ENCODE results near the gene DNMT3B.
"Not testable (repeated sequence)": the region's sequence is repeated elsewhere in the genome, so short reads cannot be mapped to it uniquely, and the experiment has no call there.

DNMT3B gene

DNA sequence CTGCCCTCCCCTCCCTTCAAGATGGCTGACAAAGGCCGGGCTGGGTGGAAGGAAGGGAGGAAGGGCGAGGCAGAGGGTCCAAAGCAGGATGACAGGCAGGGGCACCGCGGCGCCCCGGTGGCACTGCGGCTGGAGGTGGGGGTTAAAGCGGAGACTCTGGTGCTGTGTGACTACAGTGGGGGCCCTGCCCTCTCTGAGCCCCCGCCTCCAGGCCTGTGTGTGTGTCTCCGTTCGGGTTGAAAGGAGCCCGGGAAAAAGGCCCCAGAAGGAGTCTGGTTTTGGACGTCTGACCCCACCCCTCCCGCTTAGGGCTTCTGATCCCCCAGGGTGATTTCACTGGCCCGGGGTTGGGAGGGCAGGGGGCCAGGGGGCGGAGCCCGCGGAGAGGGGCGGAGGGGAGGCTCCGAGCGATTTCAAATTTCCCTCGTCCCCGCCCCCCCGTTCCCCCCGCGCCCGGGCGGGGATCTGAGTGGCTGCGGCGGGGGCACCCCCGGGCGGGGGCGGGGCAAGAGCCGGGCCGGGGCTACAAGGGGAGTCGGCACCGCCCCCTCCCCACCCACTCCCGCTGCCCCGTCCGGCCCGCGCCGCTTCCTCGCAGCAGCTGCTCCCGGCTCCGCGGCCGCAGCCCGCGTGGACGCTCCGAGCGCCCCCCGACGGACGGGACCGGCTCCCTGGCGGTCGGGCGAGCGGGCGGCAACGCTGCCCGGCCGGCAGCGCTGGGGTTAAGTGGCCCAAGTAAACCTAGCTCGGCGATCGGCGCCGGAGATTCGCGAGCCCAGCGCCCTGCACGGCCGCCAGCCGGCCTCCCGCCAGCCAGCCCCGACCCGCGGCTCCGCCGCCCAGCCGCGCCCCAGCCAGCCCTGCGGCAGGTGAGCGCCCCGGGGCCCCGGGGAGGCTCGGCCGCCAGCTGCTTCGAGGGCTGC is at the start of gene DNMT3B:
DNMT3B (plus strand) TSS at position 555 of the 923 bp plus-strand sequence. CDS start 17,939 bp downstream, outside the sequence.
- peak; percentile 83 for DNase-seq

DNA sequence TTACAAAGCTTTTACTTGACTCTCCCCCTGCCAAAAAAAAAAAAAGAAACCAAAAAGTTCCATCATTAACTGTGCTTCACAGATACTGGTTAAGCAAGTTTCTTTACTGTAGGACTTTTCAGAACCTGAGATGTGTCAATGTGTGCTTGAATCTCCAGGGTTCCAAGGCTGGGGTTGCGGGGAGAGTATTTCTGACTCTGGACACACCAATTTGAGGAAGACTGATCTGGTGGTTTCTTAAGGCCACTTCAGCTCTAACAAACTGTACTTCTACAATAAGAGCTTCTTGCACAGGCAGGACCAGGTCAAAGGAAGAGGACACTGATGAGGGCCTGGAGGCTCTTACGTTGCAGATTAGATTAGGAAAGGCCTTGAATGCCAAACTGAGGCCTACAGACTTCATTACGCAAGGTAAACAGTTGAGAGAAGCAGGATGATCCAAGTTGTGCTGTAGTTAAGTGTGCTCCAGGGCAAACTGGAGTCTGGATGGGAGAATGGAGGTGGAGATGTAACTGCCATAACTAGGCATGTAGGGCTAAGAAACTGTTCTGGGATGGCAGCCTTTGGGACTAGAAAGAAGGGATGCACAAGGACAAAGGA is 43.3 kb upstream of the DNMT3B start:
- DNase-seq, result no peak

DNA sequence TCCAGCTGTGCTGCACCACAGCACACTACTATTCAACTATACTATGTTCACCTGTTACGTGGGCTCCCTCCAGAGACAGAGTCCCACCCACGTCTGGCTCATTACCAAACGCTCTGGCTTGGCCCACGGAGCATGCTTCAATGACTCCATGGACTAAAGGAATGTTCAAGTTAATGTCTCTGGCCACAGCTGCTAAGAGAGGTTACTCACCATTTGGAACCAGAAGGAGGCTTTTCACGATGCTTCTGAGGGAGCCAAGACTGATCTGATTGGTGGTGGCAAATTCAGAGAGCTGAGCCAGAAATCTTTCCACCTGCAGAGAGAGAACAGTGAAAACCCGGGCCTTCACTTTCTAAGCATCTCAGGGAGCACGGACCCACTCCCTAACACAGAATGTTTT is 34.5 kb upstream of the DNMT3B start:
- no peak for DNase-seq

DNA sequence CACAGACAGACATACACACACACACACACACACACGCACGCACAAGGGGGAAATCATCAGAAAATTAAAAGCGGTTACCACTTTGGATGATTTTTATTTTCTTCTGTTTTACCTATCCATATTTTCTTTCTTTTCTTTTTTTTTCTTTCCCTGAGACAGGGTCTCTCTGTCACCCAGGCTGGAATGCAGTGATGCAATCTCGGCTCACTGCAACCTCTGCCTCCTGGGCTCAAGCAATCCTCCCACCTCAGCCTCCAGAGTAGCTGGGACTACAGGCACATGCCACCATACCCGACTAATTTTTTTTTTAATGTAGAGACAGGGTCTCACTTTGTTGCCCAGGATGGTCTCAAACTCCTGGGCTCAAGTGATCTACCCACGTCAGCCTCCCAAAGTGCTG is 33.8 kb upstream of the DNMT3B start:
- DNase-seq, result not testable (repeated sequence)

DNA sequence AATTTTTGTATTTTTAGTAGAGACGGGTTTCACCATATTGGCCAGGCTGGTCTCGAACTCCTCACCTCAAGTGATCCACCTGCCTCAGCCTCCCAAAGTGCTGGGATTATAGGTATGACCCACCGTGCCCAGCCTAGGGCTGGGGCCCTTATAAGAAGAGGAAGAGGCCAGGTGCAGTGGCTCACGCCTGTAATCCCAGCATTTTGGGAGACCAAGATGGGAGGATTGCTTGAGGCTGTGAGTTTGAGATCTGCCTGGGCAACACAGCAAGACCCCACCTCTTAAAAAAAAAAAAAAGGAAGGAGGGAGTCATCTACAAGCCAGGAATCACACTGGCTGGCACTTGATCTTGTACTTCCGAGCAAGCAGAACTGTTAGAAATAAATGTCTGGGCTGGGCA is 32.9 kb upstream of the DNMT3B start:
- DNase-seq, result not testable (repeated sequence)

DNA sequence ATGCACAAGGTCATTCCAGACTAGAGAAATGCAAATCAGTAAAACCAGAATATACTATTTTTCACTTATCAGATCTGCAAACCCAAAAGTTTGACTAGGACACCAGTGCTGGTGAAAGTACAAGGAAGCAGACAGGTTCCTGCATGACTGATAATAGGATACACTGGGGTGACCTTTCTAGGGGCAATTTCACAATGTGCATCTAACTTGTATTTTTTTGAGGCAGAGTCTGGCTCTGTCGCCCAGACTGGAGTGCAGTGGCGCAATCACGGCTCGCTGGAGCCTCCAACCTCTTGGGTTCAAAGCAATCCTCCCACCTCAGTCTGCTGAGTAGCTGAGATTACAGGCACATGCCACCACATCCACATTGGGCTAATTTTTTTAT is 30.3 kb upstream of the DNMT3B start:
- no peak for DNase-seq

DNA sequence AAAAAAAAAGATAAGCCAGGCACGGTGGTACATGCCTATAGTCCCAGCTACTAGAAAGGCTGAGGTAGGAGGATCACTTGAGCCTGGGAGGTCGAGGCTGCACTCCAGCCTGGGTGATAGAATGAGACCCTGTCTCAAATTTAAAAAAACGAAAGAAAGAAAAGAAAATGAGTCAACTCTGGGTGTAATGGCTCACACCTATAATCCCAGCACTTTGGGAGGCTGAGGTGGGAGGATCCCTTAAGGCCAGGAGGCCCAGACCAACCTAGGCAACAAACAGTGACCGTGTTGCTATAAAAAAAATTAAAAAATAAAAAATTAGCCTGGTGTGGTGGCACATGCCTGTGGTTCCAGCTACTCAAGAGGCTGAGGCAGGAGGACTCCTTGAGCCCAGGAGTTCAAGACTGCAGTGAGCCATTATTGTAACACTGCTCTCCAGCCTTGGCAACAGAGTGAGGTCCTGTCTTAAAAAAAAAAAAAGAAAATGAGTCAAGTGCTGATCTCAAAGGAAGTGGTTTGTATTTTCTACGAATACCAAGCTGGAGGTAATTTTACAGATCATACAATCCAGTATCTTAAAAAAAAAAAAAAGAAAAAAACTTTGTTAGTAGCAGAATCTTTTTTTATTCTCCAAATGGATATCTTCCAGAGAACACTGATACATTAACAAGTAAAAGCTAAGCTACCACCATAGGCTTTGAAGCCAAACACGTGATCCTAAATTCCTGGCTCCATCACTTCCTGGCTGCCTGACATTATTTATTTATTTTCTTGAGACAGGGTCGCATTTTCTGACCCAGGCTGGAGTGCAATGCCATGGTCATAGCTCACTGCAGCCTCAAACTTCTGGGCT is 24.6 kb upstream of the DNMT3B start:
- no peak for DNase-seq

DNA sequence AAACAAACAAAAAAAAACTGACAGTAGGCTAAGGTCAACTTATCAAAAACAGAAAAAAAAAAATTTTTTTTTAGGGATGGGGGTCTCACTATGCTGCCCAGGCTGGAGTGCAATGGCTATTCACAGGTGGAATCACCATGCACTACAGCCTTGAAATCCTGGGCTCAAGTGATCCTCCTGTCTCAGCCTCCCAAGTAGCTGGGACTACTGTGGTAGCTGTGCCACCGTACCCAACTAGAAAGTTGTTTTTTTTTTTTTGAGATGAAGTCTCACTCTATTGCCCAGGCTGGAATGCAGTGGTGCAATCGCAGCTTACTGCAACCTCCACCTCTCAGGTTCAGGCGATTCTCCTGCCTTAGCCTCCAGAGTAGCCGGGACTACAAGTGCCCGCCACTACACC is 21.0 kb upstream of the DNMT3B start:
- no peak for DNase-seq

DNA sequence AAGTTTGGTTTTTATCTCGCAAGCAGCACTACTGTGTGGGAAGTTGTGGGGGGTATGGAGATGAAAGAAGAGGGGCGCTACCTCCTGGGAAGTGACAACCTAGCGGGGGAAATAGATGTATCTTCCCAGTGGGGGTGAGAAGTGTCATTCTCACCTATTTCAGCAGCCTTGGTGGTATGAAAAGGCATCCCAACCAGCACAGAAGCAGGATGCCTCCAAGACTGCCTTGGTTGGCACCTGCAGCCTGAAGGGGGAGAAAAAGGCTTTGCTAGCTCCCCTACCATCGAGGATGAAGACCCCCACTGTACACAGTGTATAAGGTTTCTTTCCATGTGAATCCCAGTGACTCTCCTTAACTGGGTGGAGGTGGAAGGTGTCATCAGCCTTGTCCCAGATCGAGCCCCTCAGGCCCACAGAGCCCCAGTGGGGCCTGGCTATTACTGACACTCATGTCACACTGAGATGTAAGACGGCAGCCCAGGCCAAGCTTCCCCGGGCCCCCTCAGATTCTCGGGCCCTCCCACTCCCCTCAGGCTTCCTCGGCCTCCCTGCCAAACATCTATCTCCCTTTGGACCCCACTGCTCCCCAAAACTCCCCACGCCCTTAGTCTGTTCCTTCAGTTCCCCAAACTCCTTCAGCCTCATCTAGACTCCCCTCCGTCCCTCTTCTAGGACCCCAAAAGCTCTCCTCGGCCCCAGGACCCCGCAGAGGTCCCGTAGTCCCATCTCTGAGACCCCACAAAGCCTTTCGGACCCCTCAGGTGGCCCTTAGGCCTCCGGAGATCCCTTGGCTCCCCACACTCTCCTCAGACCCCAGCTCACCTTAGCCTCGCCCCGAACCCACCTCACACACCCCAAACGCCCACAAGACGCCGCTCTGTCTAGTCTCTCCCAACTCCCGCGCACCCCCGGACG is 19.6 kb upstream of the DNMT3B start:
- DNase-seq, result peak; percentile 13

DNA sequence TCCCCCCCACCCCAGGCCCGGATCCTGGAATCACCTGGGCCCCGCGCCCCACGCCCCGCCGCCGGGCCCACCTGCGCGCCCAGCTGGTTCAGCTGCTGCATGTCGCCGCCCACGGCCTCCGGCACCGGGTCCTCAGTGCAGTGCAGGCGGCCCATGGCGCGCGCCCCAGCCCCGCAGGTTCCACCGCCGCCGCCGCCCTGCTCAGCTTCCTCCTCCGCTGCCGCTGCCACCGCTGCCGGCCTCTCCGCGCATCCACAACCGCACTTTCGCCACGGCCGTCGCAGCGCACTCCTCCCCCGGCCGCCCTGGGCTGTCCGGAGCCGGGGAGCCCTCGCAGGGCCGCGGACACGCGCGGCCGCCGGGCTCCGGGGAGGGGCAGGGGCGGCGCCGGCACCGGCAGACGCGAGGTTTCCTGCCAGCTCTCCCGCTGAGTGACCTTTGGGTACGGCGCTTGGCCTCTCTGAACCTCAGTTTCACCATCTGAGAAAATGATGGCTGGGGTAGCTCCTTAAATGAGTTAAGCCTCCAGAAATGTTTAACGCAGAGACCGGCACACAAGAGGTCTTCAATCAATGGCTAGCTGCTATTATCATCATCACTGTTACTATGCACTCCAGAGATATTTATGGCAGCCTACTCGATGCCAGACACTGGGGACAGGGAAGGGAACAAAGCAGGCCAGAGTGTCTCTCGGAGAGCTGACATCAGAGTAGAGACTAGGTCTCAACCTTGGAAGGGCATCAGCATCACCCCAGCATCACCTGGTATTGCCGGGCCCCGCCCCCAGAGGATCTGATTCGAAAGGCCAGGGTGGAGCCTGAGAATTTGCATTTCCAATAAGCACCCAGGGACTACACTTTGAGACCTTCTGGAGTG is 18.7 kb upstream of the DNMT3B start, which contains the start of gene COMMD7:
COMMD7 (minus strand) TSS at position 231 of the 876 bp plus-strand sequence; CDS start at position 155, 76 bp downstream.
- peak; percentile 34 for DNase-seq

DNA sequence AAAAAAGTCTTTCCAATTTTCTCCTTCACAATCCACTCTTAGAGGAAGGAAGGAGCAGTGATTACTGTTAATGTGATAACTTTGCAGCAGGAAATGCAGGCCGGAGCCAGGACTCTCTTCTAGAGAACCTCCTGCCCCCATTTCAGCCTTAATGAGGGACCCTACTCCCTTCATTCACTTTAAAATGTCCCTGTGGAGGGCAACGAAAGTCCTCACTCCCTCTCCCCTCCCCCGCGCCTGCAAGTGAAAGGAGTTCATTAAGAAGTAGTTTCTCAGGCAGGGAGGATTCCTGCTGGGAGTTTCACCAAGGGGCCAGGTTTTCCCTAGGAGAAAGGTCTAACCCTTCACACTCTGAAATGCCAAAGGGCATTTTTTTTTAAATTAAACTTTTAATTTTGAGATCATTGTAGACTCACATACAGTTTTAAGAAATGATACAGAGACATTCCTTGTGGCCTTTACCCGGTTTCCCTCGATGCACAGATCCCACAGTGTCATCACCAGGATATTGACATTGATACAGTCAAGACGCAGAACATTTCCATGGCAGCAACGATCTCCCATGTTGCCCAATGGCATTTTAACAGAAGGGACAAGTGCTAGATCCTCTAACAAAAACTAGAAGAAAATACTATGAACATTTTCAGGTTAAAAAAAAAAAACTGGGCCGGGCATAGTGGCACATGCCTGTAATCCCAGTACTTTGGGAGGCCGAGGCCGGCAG is 12.1 kb upstream of the DNMT3B start:
- DNase-seq, result no peak

DNA sequence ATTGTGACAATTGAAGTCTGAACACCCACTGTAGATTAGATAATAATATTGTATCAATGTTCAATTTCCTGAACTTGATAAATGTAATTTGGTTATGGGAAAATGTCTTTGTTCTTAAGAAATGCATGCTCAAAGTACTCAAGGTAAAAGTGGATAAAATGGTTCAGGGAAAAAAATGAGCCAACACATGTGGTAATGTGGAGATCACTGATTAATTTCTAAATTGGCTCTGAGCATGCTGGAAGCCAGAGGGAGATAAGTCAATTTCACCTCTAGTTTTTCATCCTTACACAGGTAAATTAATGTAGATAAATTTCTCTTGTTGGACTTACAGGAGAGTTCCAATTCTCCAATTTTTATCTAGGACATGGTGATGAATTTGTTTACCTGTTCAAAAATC is 10.9 kb upstream of the DNMT3B start:
- DNase-seq, result peak; percentile 43

DNA sequence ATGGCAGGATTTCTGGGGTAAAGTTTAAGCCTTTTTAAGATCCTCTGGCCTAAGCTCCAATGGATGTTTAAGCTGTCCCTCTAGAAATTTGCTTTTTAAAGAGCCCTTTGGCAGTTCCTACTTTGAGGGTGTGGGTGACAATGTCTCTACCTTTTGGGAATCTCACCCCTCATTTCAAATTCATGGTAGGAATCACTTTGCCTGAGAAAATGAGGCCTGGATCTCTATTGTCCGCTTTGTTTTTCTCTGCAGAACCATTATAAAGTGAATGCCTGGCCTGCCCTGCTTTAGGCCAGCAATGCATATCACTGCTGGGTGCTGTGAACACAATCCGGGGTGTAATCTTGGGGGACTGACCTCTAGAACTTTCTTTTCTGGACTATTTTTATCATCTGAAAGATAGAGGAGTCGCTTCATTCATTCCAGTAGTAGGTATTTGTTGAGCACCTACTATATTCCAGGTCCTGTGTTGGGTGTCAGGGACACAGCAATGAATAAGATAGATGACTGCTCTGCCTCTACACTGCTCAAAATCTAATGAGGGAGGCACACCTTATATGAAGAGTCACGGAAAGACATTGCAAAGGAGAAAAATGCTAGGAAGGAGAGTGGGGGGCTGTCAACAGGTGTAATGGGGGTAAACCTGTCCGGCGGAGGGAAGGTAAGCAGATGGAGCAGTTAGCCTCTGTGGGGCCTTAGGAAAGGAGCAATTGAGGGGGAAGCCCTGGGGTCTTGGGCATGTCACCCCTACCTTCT is 10.3 kb upstream of the DNMT3B start:
- DNase-seq, result no peak

DNA sequence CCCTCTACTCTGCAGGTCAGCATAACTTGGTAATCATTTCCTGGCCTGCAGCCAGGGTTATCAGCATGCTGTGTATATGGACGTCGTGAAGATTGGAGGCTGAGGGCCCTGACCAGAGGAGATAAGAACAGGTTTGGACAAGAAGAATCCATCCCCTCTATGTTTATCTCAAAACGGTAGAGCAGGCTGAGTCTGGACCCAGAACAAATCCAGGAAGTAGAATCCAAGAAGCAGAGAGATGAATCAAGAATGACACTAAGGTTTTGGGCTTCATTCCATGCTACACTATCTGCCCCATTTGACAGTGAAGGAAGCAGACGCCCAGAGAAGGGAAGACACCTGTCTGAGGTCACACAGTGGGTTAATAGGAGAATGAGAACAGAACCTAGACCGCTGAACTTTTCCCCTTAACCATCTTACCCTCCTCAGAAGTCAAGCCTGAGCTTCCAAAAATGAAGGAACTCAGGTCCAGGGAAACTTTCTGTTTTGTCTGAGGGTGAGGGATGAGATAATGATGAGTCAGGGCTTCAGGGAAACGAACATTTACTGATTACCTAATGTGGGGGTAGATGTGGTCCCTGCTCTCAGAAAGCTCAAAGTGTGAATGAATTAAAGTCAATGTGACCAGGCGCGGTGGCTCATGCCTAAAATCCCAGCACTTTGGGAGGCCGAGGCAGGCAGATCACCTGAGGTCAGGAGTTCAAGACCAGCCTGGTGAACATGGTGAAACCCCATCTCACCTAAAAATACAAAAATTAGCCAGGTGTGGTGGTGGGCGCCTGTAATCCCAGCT is 9.5 kb upstream of the DNMT3B start:
- DNase-seq, result peak; percentile 97

DNA sequence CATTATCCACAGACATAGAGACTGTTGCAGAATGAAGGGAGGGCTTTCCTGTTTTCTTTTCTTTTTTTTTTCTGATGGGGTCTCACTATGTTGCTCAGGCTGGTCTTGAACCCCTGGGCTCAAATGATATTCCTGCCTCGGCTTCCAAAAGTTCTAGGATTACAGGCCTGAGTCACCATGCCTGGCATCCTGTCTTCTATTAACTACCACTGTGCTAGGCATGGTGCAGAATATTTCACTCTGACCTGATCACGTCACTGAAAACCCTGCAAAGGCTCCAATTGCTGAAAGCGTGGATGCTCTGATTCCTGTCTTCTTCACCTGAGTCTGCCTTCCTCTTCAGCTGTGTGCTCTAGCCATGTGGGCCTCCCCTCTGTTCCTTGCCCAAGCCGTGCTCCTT is 8.5 kb upstream of the DNMT3B start:
- DNase-seq, result no peak

DNA sequence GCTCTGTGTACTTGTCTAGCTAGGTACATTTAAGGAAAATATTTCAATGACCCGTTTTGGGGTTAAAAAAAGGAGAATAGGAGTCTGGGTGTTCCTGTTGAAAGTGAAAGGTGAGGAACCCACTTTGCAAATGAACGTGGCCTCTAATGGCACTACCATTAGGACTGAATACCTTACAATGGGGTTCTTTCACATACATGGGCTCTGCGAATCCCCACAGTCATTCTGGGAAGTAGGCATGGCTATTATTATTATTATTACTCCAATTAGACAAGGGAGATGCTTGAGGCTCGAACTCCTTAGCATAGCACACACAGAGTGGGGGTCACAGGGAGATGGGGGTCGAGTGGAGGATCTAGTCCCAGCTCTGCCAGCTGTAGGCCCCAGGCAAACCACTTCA is 6.0 kb upstream of the DNMT3B start:
- no peak for DNase-seq

DNA sequence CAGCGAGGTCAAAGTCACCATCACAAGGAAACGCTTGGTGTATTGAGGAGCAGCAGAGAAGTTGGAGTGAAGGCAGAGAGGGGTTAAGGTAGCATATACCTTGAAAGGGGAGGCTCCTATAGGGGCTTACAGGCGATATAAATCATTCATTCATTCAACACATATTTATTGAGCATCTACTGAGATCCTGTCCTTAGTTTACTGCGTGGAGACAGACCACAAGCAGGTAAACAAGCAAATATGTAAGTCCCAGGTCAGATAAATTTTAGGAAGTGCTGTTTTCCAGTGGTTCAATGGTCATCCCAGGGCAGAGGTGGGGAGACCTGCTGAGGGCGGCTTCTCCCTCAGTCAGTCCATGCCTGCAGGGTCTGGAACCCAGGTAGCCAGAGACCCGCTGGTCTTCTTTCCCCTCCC is 761 bp upstream of the DNMT3B start:
- no peak for DNase-seq

DNA sequence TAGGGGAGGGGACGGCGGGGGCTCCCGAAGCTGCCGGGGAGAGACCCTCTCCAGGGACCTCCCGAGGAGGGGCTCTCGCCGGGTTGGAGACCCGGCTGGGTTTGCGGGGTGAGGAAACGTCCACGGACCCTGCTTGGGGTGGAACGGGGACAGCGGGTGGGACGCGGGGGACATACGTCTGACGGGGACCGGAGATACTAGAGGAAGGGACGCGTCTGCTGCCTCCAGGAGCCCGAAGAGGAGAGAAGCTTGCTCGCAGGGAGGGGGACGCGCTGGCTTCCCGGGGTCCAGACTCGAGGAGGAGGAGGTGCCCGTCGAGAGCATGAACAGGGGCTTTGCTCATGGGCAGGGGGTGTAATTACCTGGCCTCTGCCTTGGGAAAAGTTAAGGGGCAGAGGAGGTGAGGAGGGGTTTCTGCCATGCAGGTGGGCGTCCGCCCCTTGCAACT is 593 bp downstream of the DNMT3B start:
- DNase-seq, result no peak
